Stimulated activated CD4-positive, alpha-beta T cell treated with anti-CD3 and anti-CD28 coated beads, Interleukin-4, amount 100 ng/mL, for 24 hours (primary cell): ENCODE results near the gene FAM47A.

Experiments
- DNase-seq: peaks from one replicate; pipeline ENCODE4 v3.0.0-alpha.2; 2020

Gene FAM47A

GRCh38 chrX:34132028-34132427, at the start of gene FAM47A:
Gene FAM47A, minus strand, starts transcription at chrX:34132314. Its CDS starts 36 bp downstream, at chrX:34132278.
- DNase-seq, result no peak

- no peak for DNase-seq
These were observed 15.2 kb upstream of the FAM47A start for GRCh38 chrX:34147345-34147744.

GRCh38 chrX:34146906-34147305, 14.8 kb upstream of the FAM47A start:
- no peak for DNase-seq

GRCh38 chrX:34144246-34144645, 12.1 kb upstream of the FAM47A start:
- DNase-seq, result no peak

DNA sequence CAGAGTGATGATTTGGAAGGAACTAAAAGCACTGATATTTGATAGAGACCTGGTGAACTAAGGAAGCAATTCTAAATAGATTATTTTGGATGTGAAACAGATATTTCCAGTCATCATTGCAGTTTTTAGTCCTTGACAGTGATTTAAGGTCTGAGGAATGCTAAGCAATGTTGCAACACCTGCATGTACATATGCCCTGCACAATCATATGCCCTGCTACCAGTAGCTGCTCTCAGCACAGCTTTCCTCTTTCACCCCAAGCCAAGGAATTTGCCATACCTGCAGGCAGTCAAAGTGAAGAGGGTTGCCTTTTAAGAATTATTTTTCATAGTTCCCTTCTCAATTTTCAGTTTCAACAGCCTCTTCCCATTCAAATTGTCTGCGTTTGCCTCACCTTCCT, 8.7 kb upstream of the FAM47A start:
- DNase-seq, result no peak

DNA sequence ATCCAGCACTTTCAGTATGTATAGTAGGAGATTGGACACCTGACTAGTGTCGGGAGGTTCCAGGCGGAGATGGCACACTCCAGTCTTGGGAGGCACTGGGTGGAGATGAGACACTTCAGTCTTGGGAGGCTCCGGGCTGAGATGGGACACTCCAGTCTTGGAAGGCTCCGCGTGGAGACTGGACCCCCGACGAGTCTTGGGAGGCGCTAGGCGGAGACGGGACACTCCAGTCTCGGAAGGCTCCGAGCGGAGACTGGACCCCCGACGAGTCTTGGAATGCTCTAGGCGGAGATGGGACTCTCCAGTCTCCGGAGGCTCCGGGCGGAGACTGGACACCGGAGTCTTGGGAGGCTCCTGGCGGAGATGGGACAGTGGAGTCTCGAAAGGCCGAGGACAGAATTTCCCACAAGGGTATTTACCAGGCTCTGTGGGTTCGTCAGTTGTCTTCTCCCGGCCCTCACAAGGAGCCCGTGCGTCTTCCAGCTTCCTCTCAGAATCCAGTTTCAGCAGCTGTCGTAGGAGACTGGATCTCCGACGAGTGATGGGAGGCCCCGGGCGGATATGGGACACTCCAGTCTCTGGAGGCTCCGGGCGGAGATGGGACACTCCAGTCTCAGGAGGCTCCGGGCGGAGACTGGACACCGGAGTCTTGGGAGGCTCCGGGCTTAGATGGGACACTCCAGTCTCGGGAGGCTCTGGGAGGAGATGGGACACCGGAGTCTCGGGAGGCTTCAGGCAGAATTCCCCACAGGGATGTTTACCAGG, 952 bp downstream of the FAM47A start:
- DNase-seq, result no peak

- DNase-seq, result no peak
These were observed 1.6 kb downstream of the FAM47A start for GRCh38 chrX:34130501-34130900.

GRCh38 chrX:34126011-34126410, 6.1 kb downstream of the FAM47A start:
- no peak for DNase-seq

- no peak for DNase-seq
These were observed 13.0 kb downstream of the FAM47A start for GRCh38 chrX:34119122-34119521.

DNA sequence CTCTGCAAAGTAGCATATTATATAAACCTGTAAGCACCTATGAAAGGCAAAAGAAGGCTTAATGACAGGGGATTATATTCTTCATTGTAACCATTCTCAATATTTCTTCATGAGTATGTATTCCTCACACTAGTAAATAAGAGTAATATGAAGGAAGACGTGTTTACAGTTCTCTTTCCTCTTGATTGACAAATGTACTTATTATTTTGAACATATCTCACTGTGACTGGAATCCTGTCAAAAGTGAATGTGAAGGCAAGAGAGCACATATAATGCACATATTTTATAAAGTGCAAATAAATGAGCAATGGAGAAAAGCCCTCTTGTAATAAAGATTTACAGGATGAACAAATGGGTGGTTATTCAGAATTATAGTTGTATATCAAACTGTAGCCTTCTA, 19.7 kb downstream of the FAM47A start:
- no peak for DNase-seq
